ENCODE measurements around the gene HACD2. TPM values are rescaled to one million over a fixed set of nuclear protein-coding genes. Genes with fewer than 3 reads are reported as not detected.

Gene HACD2
- polyA plus RNA-seq, 1 donor = 75.2 TPM

DNA sequence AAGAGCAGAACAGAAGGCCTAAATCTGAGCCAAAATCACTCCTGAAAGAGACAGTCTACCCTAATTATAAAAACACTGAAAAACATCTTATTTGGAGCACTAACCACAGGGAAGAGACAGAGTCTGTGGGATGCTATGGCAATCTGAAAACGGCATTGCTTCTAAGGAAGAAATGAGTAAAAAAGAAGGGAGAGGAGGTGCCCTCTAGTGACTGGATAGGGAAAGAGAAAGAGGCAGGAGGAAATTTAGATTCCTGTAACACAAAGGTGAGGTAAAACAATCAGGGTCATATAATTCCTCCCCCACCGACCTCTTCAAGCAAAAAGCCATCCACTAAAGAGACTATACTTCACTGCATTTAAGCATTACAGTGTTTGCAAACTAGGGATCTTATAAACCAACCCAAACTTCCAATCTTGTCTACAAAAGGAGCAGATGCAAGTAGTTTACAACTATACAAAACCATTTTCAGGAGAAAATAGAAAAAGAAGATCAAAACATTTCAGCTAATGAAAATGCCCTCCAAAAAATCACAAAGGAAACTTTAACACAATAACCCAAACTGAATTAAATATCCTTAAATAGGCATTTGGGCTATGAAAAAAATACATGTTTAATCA, 32.6 kb downstream of the HACD2 start:
- Histone ChIP-seq H3K9me3 (ENCODE audit: control insufficient read depth, low read depth, low read length) (peaks cover 12% of the 10 kb centered on the region), H3K4me3 (ENCODE audit: low read length) (no peak overlapping the region), H3K4me1 (ENCODE audit: control insufficient read depth, insufficient read depth, low read length) (no peaks in the 10 kb centered on the region), H3K27me3 (ENCODE audit: control insufficient read depth, insufficient read depth, low read length) (no peaks in the 10 kb centered on the region), H3K27ac (ENCODE audit: low read length) (no peak overlapping the region), H3K36me3 (ENCODE audit: control insufficient read depth, insufficient read depth, low read length) (peaks cover 26% of the 10 kb centered on the region)
- 55% methylated on average over 1 of the region's 2 CpGs for WGBS (ENCODE audit: insufficient coverage, low lambda C conversion rate)
- no peak for DNase-seq

DNA sequence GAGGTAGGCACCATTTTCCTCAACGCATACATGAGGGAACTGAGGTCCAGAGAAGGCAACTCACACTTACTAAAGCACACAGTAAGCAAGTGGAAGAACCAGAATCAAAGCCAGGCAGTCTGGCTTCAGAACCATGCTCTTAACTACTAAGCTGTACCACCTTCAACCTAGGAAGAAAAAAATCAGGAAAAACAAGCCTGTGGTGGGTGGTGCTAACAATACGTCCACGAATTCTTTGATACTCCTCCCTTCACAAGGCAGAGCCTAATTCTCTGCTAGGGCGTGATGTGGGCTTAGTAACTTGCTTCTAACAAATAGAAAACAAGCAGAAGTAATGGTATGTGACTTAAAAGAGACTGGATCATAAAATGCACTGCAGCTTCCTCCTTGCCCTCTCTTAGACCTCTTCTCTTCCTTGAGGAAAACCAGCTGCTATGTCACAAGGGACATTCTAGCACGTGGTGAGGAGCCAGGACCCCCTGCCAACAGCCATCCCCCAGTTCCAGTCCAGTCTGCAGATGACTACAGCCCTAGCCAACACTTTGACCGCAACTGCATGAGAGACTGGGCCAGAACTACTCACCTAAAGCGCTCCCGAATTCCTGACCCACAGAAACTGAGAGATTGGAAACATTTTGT, 36.9 kb downstream of the HACD2 start:
- WGBS (ENCODE audit: insufficient coverage, low lambda C conversion rate) = no CpG with 5 or more reads among the region's 8 CpGs

DNA sequence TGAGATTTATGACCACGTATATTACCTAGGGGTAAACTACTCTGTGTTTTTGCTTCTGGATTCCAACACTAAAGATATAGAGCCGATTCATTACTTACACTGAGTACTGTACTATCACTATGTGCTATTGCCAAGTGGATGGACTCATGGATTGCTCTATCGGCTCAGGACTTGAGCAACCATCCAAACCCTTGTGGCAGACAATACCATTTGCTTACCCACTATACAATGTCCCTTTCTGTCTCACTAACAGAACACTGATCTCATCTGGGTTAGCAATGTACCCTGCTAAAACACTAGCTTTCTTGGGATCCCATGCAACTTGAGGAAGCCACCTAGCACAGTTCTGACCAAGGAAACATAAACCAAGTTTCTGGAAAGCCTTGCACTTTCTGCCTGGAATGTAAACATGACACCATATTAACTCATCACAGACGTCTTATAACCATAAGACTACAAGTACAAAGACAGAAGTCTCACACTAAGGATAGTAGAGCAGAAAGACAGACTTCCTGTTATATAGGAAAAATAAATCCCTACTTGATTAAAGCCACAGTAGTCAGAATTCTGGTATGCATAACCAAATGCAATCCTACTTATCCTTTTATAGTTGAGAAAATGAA, 38.6 kb downstream of the HACD2 start:
- 60% methylated on average over 1 of the region's 4 CpGs for WGBS (ENCODE audit: insufficient coverage, low lambda C conversion rate)

More for the DNA sequence above, 36.9 kb downstream of the HACD2 start:
- no peak overlapping the region for H3K4me3 ChIP-seq (ENCODE audit: low read length)
- no peak overlapping the region for H3K27ac ChIP-seq (ENCODE audit: low read length)
- H3K36me3 ChIP-seq (ENCODE audit: control insufficient read depth, insufficient read depth, low read length) = peaks cover 23% of the 10 kb centered on the region
- peaks cover 4% of the 10 kb centered on the region for H3K9me3 ChIP-seq (ENCODE audit: control insufficient read depth, low read depth, low read length)
- no peaks in the 10 kb centered on the region for H3K27me3 ChIP-seq (ENCODE audit: control insufficient read depth, insufficient read depth, low read length)
- H3K4me1 ChIP-seq (ENCODE audit: control insufficient read depth, insufficient read depth, low read length) = no peaks in the 10 kb centered on the region
- DNase-seq = no peak

DNA sequence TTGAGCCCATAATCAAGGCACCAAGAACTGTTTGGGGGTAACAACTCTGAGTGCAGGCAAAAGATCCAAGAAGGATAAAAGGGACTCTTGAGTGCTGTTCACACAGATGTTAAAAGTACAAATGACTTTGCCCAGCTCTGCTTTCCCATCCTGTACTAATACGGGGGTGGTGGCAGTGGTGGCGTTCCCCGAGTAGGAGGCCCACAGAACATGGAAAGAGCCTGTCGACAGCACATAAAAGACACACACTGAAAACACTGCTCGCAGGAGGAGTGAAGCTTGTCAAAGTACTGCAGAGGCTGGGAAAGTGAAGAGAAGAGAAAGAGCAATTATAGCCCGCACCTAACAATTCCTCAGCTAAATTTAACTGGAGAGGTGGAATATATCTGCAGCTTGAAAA, 40.9 kb downstream of the HACD2 start:
- DNase-seq = no peak
- Histone ChIP-seq H3K4me1 (ENCODE audit: control insufficient read depth, insufficient read depth, low read length) (no peaks in the 10 kb centered on the region), H3K36me3 (ENCODE audit: control insufficient read depth, insufficient read depth, low read length) (peaks cover 6% of the 10 kb centered on the region), H3K9me3 (ENCODE audit: control insufficient read depth, low read depth, low read length) (no peaks in the 10 kb centered on the region), H3K4me3 (ENCODE audit: low read length) (no peak overlapping the region), H3K27ac (ENCODE audit: low read length) (no peak overlapping the region), H3K27me3 (ENCODE audit: control insufficient read depth, insufficient read depth, low read length) (no peaks in the 10 kb centered on the region)
- WGBS (ENCODE audit: insufficient coverage, low lambda C conversion rate) = 94% methylated on average over 3 of the region's 6 CpGs

More for the DNA sequence above, 38.6 kb downstream of the HACD2 start:
- H3K36me3 ChIP-seq (ENCODE audit: control insufficient read depth, insufficient read depth, low read length) = peaks cover 23% of the 10 kb centered on the region
- no peaks in the 10 kb centered on the region for H3K4me1 ChIP-seq (ENCODE audit: control insufficient read depth, insufficient read depth, low read length)
- no peaks in the 10 kb centered on the region for H3K9me3 ChIP-seq (ENCODE audit: control insufficient read depth, low read depth, low read length)
- H3K4me3 ChIP-seq (ENCODE audit: low read length) = no peak overlapping the region
- H3K27ac ChIP-seq (ENCODE audit: low read length) = no peak overlapping the region
- H3K27me3 ChIP-seq (ENCODE audit: control insufficient read depth, insufficient read depth, low read length) = no peaks in the 10 kb centered on the region
- peak in 1 of 2 donors; percentile 9 for DNase-seq

DNA sequence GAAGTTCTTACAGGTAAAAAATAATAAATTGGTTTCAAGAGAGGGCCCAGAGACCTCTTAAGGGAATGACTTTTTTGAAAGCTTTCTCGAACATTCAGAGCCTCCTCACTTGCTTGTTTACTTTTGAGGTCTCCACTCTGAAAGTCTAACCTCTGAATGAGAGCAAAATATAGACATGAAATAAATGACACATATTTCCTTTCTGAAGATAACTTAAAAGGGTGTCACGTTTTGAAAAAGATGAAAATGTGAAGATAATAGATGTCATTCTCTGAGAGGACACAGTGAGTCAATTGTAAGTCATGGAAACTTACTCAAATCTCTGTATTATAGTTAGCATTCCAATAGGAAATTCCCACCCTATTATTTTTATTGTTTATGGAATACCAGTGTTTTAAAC, 44.6 kb downstream of the HACD2 start:
- no peak for DNase-seq
- Histone ChIP-seq H3K36me3 (ENCODE audit: control insufficient read depth, insufficient read depth, low read length) (no peaks in the 10 kb centered on the region), H3K4me3 (ENCODE audit: low read length) (no peak overlapping the region), H3K4me1 (ENCODE audit: control insufficient read depth, insufficient read depth, low read length) (no peaks in the 10 kb centered on the region), H3K27ac (ENCODE audit: low read length) (no peak overlapping the region), H3K9me3 (ENCODE audit: control insufficient read depth, low read depth, low read length) (no peaks in the 10 kb centered on the region), H3K27me3 (ENCODE audit: control insufficient read depth, insufficient read depth, low read length) (no peaks in the 10 kb centered on the region)
- 61% methylated on average over 2 of the region's 2 CpGs for WGBS (ENCODE audit: insufficient coverage, low lambda C conversion rate)

DNA sequence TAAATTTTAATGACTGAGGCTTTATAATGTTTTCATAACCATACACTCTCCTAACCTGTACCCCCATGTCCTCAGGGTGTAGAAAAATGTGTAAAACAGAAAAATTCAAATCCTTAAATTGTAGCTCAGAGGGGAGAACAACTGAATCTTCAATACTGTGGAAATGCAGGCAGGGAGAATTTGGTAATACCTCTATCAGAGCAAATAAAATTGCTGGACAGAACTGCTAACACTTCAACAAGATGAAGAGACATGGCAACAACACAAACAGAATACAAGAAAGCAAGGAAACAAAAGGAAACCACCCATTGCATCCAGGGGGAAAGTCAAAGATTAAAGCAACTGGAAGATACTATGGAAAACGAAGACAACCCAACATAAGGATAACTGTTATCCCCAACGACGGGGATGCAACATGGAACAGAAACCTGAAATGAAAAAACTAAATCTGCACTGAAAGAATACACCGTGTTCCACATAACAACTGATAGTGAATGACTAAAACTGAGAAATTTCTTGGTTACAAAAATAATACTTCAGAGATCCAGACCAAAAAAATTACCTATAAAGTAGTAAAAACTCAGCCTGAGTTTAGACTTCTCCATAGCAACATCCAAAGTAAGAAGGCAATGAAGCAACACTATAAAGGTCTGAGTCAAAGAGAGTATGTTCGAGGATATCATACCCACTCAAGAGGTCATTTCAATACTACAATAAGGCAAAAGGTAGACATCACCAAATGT, 48.5 kb downstream of the HACD2 start:
- 96% methylated on average over 4 of the region's 5 CpGs for WGBS (ENCODE audit: insufficient coverage, low lambda C conversion rate)
- Histone ChIP-seq H3K27me3 (ENCODE audit: control insufficient read depth, insufficient read depth, low read length) (no peaks in the 10 kb centered on the region), H3K36me3 (ENCODE audit: control insufficient read depth, insufficient read depth, low read length) (no peaks in the 10 kb centered on the region), H3K4me3 (ENCODE audit: low read length) (no peak overlapping the region), H3K4me1 (ENCODE audit: control insufficient read depth, insufficient read depth, low read length) (no peaks in the 10 kb centered on the region), H3K27ac (ENCODE audit: low read length) (no peak overlapping the region), H3K9me3 (ENCODE audit: control insufficient read depth, low read depth, low read length) (no peaks in the 10 kb centered on the region)
- DNase-seq = no peak

DNA sequence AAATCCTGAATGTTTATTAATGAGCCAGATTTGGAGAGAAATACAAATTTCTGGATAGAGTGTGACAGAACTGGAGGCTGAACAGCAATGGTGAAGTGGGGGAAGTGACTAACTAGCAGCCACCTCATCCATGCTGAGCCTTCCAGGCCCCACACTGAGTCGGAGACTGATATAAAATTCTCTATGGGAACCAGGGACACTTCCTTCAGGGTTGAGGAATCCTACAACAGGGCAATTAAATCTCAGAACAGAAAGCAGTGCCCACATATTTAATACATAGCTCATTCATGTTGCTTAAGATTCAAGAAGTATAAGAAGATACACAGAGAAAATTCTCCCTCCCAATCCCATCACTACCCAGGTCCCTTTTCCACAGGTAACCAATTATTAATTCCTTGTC, 49.3 kb downstream of the HACD2 start:
- Histone ChIP-seq H3K4me3 (ENCODE audit: low read length) (no peak overlapping the region), H3K27ac (ENCODE audit: low read length) (no peak overlapping the region), H3K36me3 (ENCODE audit: control insufficient read depth, insufficient read depth, low read length) (no peaks in the 10 kb centered on the region), H3K4me1 (ENCODE audit: control insufficient read depth, insufficient read depth, low read length) (no peaks in the 10 kb centered on the region), H3K9me3 (ENCODE audit: control insufficient read depth, low read depth, low read length) (no peaks in the 10 kb centered on the region), H3K27me3 (ENCODE audit: control insufficient read depth, insufficient read depth, low read length) (no peaks in the 10 kb centered on the region)
- WGBS (ENCODE audit: insufficient coverage, low lambda C conversion rate) = no CpG with 5 or more reads among the region's 1 CpG
- DNase-seq = no peak

DNA sequence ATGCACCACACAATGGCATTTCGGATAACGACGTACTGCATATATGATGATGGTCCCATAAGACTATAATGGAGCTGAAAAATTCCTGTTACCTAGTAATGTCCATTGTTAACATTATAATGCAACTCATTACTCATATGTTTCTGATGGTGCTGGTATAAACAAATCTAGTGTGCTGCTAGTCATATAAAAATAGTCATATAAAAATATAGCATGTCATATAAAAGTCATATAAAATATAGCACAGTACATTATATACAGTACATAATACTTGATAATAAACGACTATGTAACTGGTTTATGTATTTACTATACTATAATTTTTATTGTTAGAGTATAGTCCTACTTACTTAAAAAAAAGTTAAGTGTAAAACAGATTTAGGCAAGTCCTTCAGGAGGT, 50.6 kb downstream of the HACD2 start:
- Histone ChIP-seq H3K4me1 (ENCODE audit: control insufficient read depth, insufficient read depth, low read length) (no peaks in the 10 kb centered on the region), H3K27me3 (ENCODE audit: control insufficient read depth, insufficient read depth, low read length) (no peaks in the 10 kb centered on the region), H3K27ac (ENCODE audit: low read length) (no peak overlapping the region), H3K4me3 (ENCODE audit: low read length) (no peak overlapping the region), H3K36me3 (ENCODE audit: control insufficient read depth, insufficient read depth, low read length) (no peaks in the 10 kb centered on the region), H3K9me3 (ENCODE audit: control insufficient read depth, low read depth, low read length) (no peaks in the 10 kb centered on the region)
- DNase-seq = no peak
- 100% methylated on average over 1 of the region's 4 CpGs for WGBS (ENCODE audit: insufficient coverage, low lambda C conversion rate)

DNA sequence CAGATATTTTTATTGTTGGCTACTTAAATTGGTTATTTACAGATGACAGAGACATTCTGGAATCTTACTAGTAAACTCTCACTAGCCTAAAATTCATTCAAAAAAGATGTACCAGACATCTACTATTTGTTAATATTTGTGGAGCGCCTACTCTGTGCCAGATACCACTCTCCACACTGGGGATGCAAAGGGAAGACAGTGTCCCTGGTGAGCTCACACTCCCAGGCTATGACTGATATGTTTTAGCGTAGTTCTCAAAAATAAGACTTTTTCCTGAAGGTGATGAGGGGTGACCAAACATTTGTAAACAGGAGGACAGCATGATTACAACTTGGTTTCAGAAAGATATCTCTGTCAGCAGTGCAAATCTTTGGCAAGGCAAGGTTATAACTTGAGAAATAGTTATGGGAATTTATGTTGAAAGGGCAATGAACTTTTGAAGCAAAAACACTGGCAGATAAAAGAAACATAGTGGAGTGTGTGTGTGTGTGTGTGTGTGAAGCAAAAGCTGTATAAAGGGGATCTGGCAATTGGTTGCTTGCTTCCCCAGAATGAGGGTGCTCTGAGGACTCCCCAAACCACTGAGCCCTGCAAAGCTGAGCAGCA, 51.2 kb downstream of the HACD2 start:
- H3K36me3 ChIP-seq (ENCODE audit: control insufficient read depth, insufficient read depth, low read length) = no peaks in the 10 kb centered on the region
- H3K4me1 ChIP-seq (ENCODE audit: control insufficient read depth, insufficient read depth, low read length) = no peaks in the 10 kb centered on the region
- H3K4me3 ChIP-seq (ENCODE audit: low read length) = no peak overlapping the region
- H3K9me3 ChIP-seq (ENCODE audit: control insufficient read depth, low read depth, low read length) = no peaks in the 10 kb centered on the region
- H3K27me3 ChIP-seq (ENCODE audit: control insufficient read depth, insufficient read depth, low read length) = no peaks in the 10 kb centered on the region
- DNase-seq = no peak
- H3K27ac ChIP-seq (ENCODE audit: low read length) = no peak overlapping the region
- WGBS (ENCODE audit: insufficient coverage, low lambda C conversion rate) = 100% methylated on average over 1 of the region's 2 CpGs

DNA sequence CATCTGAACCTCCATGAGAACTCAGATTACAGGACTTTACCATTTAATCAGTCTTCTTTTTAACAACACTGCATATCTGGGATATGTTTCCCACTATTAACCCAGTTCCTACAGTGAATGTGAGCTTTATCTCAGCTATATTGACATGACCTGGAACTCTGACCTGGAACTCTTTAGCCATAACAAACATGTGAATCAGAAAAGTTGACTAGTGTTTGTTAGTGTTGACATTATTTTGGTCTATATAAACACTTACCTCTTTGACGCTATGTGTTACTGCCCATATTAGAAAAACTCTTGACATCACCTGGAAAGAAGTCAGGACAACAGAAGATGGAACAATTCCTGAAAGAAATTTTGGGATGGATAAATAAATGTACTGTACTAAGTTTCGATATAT, 56.7 kb downstream of the HACD2 start:
- WGBS (ENCODE audit: insufficient coverage, low lambda C conversion rate) = 100% methylated on average over 1 of the region's 2 CpGs
- H3K4me3 ChIP-seq (ENCODE audit: low read length) = no peak overlapping the region
- no peaks in the 10 kb centered on the region for H3K4me1 ChIP-seq (ENCODE audit: control insufficient read depth, insufficient read depth, low read length)
- H3K36me3 ChIP-seq (ENCODE audit: control insufficient read depth, insufficient read depth, low read length) = peaks cover 23% of the 10 kb centered on the region
- no peaks in the 10 kb centered on the region for H3K9me3 ChIP-seq (ENCODE audit: control insufficient read depth, low read depth, low read length)
- no peak for DNase-seq
- no peak overlapping the region for H3K27ac ChIP-seq (ENCODE audit: low read length)
- H3K27me3 ChIP-seq (ENCODE audit: control insufficient read depth, insufficient read depth, low read length) = no peaks in the 10 kb centered on the region
